HUDEP-2 (cell line): Measurements from ENCODE around the gene PHC2.

Experiments used
- DNase-seq, 76 experiments: peaks; one replicate each; lab custom pipeline; 2025; ENCODE audit not compliant: unreplicated experiment in 76 of 76; lab: John Stamatoyannopoulos, UW

PHC2 gene

GRCh38 chr1:33276573-33277298 is 154.2 kb downstream of the PHC2 start:
- DNase-seq = no peak

GRCh38 chr1:33275706-33276572 is 155.0 kb downstream of the PHC2 start:
- no peak for DNase-seq

GRCh38 chr1:33275195-33275594 is 155.7 kb downstream of the PHC2 start:
- DNase-seq = no peak

DNA sequence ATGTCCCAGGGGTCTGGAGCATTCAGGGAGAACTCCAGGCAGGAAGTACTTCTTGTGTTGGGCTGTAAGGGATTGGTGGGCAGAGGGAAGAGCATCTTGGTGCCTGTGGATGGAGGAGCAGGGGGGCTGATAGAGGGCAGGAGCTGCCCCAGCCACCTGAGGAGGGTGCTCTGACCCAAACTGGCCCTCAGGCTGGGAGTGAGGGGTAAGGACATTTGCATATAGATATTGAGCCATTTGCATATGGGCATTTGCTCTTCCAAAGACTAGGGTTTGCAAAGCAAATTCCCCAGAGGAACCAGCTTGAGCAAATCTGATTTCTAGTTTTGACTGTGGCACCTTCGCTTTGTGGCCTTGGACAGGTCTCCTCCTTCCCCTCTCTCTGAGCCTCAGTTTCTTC is 156.4 kb downstream of the PHC2 start:
- DNase-seq = no peak

- DNase-seq = no peak
Observed at GRCh38 chr1:33273961-33274371, 156.9 kb downstream of the PHC2 start.
